ENCODE measurements around the gene DUXA. TPM values are rescaled to one million over a fixed set of nuclear protein-coding genes. Genes with fewer than 3 reads are reported as not detected.
A peak's percentile ranks its signal among the peaks of the same experiment; 100 is the strongest.
"Not testable (repeated sequence)": the region's sequence is repeated elsewhere in the genome, so short reads cannot be mapped to it uniquely, and the experiment has no call there.

DUXA gene
- not detected for total RNA-seq

DNA sequence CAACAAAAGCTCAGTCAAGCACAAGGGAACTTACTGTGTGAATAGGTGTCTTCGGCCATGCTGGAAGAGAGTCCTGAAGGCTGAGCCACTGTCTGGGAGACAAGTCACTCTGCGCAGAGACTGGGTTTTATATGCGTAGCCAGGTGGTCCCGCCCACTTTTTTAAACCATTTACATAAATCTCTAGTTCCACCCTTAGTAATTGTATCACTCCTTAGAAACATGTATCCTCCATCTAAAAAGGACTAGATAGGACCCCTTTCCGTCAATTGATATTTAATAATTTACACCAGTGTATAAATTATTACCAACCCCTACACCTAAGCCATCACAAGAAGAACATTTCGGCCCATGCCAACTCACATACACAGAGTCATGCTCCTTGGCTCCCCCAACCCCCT lies at the start of gene DUXA:
DUXA (minus strand) TSS at position 101 of the 400 bp plus-strand sequence; CDS start at position 59, 42 bp downstream.
- DNase-seq (ENCODE audit: low spot score), result no peak
- Histone ChIP-seq H3K4me3 (no peak within 1 kb of the TSS), H3K36me3 (no peaks in the 10 kb centered on the region), H3K27ac (no peak within 1 kb of the TSS), H3K27me3 (no peaks in the 10 kb centered on the region), H3K9me3 (no peaks in the 10 kb centered on the region), H3K4me1 (peaks cover 0 to 7% of the 10 kb centered on the region in 2 donors)
- TF ChIP-seq, protein P1, sequence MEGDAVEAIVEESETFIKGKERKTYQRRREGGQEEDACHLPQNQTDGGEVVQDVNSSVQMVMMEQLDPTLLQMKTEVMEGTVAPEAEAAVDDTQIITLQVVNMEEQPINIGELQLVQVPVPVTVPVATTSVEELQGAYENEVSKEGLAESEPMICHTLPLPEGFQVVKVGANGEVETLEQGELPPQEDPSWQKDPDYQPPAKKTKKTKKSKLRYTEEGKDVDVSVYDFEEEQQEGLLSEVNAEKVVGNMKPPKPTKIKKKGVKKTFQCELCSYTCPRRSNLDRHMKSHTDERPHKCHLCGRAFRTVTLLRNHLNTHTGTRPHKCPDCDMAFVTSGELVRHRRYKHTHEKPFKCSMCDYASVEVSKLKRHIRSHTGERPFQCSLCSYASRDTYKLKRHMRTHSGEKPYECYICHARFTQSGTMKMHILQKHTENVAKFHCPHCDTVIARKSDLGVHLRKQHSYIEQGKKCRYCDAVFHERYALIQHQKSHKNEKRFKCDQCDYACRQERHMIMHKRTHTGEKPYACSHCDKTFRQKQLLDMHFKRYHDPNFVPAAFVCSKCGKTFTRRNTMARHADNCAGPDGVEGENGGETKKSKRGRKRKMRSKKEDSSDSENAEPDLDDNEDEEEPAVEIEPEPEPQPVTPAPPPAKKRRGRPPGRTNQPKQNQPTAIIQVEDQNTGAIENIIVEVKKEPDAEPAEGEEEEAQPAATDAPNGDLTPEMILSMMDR (IDR thresholded peaks at IDR 0.05), result no peak

DNA sequence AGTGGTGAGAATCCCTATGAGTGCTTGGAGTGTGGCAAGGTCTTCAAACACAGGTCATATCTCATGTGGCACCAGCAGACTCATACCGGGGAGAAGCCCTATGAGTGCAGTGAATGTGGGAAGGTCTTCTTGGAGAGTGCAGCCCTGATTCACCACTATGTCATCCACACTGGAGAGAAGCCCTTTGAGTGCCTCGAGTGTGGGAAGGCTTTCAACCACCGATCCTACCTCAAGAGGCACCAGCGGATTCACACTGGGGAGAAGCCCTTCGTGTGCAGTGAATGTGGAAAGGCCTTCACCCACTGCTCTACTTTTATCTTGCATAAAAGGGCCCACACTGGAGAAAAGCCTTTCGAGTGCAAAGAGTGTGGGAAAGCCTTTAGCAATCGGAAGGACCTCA lies 44.8 kb upstream of the DUXA start:
- TF ChIP-seq, protein P1 (IDR thresholded peaks at IDR 0.05), result no peak
- no peak for DNase-seq (ENCODE audit: low spot score)
- Histone ChIP-seq H3K27ac (no peak overlapping the region), H3K36me3 (peaks cover 51% of the 10 kb centered on the region), H3K4me1 (no peaks in the 10 kb centered on the region), H3K4me3 (no peak overlapping the region), H3K9me3 (no peaks in the 10 kb centered on the region), H3K27me3 (no peaks in the 10 kb centered on the region)

DNA sequence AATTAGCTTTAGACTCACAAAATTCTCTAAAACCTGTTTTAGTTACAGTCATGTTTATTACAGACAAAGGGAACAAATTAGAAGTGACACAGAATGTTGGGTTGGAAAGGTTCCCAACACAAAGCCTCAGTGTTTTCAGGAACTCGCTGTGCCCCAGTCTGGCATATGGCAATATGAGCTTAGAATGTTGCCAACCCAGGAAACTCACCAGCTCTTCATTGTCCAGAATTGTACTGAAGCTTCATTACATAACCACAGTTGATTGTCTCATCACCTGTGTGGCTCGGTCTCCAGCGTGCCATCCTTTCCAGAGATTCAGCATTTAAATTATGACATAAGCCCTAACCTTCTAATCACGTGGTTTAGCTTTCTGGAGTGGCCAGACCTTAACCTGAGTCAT lies 43.1 kb upstream of the DUXA start:
- TF ChIP-seq, protein P1 (IDR thresholded peaks at IDR 0.05), result no peak
- Histone ChIP-seq H3K4me1 (no peaks in the 10 kb centered on the region), H3K9me3 (no peaks in the 10 kb centered on the region), H3K27me3 (no peaks in the 10 kb centered on the region), H3K36me3 (peaks cover 60% of the 10 kb centered on the region), H3K4me3 (no peak overlapping the region), H3K27ac (no peak overlapping the region)
- no peak for DNase-seq (ENCODE audit: low spot score)

DNA sequence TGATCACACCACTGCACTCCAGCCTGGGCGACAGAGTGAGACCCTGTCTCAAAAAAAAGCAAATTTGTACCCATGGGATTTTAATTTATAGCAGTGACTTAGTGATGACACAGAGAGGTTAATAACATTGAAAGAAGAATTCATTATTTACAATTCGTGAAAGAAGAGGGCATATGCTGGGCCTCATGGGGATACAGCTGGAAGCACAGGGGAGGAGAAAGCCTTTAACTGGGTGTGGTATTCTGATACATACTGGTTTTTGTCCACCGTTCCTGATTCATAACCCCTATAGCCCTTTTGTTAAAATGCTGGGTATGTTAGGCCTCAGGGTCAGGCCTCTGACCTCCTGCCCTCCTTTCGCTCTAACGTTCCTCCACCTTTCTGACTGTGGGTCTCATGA lies 34.9 kb upstream of the DUXA start:
- DNase-seq (ENCODE audit: low spot score), result no peak
- H3K27me3 ChIP-seq, result no peaks in the 10 kb centered on the region
- no peak overlapping the region for H3K27ac ChIP-seq
- H3K4me1 ChIP-seq, result no peaks in the 10 kb centered on the region
- no peaks in the 10 kb centered on the region for H3K9me3 ChIP-seq
- H3K36me3 ChIP-seq, result peaks cover 45% of the 10 kb centered on the region
- H3K4me3 ChIP-seq, result no peak overlapping the region
- TF ChIP-seq, protein P1 (IDR thresholded peaks at IDR 0.05), result no peak

DNA sequence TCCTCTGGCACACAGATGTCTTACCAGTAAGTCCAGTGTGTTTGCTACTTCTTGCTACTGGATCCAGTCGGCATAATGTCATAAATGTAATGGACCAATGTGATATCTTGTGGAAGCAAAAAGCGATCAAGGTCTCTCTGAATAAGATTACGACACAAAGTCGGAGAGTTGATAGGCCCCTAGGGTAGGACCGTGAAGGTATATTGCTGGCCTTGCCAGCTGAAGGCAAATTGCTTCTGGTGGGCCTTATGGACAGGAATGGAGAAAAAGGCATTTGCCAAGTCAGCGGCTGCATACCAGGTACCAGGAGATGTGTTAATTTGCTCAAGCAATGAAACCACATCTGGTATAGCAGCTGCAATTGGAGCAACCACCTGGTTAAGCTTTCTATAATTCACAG lies 30.6 kb upstream of the DUXA start:
- not testable (repeated sequence) for H3K27ac ChIP-seq; H3K4me3 ChIP-seq; H3K4me1 ChIP-seq; H3K27me3 ChIP-seq; H3K9me3 ChIP-seq; DNase-seq (ENCODE audit: low spot score)
- H3K36me3 ChIP-seq, result peaks cover 62% of the 10 kb centered on the region

DNA sequence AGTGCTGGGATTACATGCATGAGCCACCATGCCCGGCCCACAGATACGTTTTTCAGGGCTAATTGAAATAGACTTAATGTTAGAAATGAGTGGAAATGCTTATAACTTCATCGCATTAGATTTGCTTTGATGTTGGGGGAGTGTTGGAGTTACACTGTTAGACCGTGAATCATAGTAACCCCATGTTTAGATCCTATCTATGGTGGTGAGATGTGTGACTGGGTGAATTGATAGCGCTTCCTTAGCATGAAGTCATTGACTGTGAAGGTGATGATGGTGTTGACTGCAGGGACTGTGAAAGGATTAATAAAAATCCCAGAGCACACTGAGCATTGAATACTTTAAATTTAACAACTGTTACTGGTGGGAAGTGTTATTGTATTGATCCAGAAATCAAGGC lies 25.7 kb upstream of the DUXA start:
- H3K4me3 ChIP-seq, result peak overlapping the region; percentile 93
- peaks cover 0 to 24% of the 10 kb centered on the region in 2 donors for H3K4me1 ChIP-seq
- TF ChIP-seq, protein P1 (IDR thresholded peaks at IDR 0.05), result no peak
- peaks cover 0 to 4% of the 10 kb centered on the region in 2 donors for H3K27me3 ChIP-seq
- H3K9me3 ChIP-seq, result no peaks in the 10 kb centered on the region
- no peak overlapping the region for H3K27ac ChIP-seq
- H3K36me3 ChIP-seq, result peaks cover 43% of the 10 kb centered on the region
- no peak for DNase-seq (ENCODE audit: low spot score)
